Measurements from ENCODE around the gene SEC22C.

The SEC22C gene

GRCh38 chr3:42533161-42533897 lies 48.4 kb downstream of the SEC22C start:
- DNase-seq: no peak

GRCh38 chr3:42532229-42532628 lies 49.5 kb downstream of the SEC22C start:
- no peak for DNase-seq

- DNase-seq: no peak
These were observed 50.3 kb downstream of the SEC22C start for GRCh38 chr3:42531470-42531869.

- no peak for DNase-seq
These were observed 51.7 kb downstream of the SEC22C start for GRCh38 chr3:42530073-42530472.

- no peak for DNase-seq
These were observed 52.3 kb downstream of the SEC22C start for GRCh38 chr3:42529468-42529867.

- no peak for DNase-seq
These were observed 54.3 kb downstream of the SEC22C start for GRCh38 chr3:42527368-42527917.

DNA sequence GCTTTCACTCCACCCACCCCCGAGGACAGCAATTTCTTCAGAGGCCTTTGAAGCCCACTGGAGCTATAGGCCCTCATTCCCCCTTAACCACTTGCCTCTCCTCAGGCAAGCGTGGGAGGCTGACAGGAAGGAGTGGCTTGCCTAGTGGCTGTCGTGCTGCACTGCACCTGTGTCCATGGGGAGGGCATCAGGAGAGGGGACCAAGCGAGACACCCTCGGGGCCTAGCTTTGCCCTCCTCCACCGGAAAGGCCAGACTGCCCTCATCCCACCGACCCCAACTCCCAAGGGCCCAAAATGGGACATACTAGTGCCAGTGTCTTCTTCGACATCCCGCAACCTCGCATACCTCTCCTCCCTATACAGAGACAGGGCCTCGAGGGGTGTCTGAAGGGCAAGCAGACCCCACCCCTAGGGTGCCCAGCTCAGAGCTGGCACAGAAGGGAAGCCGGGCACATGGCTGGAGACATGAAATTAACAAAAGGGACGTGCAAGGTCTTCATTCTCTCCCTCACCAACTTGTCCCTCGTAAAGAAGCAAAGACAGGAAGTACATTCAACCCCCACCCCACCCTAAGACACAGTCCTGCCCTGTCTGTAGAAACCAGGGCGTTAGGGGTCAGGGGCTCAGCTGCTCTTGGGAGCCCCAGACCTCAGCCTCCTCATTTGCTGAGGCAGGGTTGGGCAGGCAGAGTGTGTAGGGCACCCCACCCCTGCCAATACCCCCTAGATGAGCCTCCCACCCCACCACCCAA lies 55.0 kb downstream of the SEC22C start:
- DNase-seq: no peak

DNA sequence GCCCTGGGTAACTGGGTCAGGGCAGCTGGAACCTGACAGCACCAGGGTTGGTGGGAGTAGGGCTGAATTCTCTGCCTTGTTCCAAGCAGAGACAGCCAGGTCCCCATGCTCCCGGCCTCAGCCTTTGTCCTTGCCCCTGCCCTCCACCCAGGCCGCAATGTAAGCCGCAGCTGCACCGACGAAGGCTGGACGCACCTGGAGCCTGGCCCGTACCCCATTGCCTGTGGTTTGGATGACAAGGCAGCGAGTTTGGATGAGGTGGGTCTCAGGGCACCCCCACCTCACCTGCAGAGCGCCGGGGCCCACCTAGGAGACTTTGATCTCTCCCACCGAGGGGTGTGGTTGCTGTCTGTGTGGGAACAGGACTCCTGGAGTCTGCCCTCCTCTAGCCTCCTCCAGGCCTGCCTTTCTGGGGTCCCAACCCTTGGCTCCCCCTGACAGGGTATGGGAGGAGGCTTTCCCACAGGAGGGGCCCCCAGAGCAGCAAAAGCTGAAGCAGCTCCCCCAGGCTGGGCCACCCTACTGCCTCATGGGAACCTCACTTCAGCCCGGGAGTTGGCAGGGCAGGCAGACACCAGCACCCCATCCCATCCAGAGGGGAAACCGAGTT lies 55.9 kb downstream of the SEC22C start:
- DNase-seq: no peak

DNA sequence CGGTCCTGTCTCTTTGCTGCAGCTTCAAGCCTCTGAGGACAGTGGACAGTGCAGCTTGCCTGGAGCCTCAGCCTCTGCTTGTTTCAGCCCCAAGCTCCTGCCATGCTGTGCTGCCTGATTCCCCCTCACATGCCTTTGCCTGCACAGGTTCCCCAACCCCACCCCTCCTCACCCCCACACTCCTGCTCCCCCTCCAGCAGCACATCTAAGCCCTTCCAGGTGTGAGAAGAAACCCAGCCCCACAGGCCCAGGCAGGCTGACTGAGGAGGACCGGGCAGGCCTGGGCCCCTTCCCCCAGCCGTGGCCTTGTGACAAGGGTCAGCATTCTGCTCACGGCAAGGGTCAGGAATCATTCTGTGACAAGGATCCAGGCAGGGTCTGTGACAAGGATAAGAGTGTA lies 56.6 kb downstream of the SEC22C start:
- no peak for DNase-seq

- no peak for DNase-seq
These were observed 57.0 kb downstream of the SEC22C start for GRCh38 chr3:42524751-42525150.

- DNase-seq: no peak
These were observed 60.9 kb downstream of the SEC22C start for GRCh38 chr3:42520906-42521305.

DNA sequence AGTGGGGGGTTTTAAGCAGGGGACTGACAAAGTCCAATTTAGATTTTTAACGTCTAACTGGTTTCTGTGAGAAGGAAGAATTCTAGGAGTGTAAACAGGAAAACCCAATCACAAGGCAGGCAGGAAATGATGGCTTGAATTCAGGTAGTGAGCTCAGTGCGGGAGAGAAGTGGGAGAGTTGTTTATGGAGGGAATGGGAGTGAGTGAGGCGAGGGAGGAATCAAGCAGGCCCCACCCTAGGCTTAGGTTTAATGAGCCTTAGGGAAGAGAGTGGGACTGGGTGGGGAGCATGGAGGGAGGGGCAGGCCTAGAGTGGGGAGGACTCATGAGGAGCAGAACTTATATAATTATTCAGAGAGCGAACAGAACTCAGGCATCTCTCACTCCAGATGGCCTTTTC lies 61.4 kb downstream of the SEC22C start:
- no peak for DNase-seq

DNA sequence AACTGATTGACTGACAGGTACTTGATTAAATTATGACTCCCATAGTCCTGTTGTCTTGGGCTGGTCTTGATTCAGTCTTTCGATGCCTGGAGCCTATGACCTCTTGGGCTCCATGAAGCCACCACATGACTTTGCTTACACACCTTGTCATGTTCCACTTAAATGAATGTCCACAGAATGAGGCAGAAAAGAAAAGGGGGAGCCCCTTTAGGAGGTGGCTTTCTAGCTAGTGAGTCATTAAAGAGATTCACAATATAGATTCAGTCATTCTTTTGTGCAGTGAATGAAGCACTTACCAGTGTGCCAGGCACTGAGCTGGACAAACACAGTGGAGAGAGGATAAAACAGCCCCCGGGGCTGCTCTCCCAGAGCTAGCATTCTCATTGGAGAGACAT lies 62.2 kb downstream of the SEC22C start:
- DNase-seq: no peak

GRCh38 chr3:42518800-42519567 lies 62.8 kb downstream of the SEC22C start:
- no peak for DNase-seq

DNA sequence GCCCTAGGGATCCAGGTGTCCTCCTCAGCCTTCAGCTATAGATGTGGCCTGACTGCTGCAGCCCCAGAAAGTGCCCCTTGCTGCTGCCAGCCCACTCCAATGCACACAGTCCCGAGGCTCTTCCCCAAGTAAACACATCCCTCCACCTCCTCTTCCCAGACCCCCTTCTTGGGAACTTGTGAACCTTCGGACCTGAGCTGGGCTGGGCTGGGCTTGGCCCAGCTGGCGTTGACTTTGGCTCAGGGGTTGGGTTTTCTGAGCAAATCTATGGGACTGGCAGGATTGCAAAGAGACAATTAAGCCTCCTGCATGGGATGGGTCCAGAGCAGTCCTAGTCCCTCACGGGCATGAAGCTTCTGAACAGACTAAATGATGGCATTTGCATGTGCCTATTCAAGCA lies 64.7 kb downstream of the SEC22C start:
- DNase-seq: no peak

DNA sequence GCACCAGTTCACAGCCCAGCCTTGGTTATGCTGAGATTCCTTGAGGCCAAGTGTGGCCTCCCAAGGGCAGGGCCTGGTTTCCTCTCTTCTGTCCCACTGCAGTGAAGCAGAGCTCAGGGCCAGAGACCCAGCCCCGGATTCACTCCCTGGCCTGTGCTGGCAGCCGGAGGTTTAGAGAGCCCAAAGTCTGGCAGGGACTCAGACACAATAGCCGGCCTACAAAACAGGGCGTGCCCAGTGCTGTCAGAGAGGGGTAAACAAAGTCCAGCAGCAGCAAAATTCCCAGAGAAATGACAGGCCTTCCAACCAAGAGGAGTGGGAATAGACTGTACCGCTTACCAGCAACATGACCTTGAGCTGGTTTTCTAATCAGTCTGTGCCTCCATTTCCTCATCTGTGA lies 65.3 kb downstream of the SEC22C start:
- no peak for DNase-seq

DNA sequence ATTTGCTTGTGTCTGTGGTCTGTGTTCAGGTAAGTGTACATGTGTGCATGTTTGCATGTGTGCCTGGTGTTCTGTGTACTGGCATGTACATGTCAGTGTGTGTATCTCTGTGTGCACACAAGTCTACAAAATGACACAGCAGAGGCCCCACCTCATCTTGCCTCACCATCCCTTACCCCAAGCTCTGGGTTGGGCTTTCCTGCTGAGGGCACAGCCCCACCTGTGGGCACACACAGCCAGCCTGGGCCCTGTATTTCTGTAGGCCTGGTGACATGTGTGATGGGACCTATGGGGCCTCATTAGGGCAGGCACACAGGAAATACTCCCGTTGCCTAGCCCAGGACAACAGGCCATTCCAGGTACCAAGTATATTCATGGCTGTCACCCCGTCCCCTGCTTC lies 65.8 kb downstream of the SEC22C start:
- no peak for DNase-seq

DNA sequence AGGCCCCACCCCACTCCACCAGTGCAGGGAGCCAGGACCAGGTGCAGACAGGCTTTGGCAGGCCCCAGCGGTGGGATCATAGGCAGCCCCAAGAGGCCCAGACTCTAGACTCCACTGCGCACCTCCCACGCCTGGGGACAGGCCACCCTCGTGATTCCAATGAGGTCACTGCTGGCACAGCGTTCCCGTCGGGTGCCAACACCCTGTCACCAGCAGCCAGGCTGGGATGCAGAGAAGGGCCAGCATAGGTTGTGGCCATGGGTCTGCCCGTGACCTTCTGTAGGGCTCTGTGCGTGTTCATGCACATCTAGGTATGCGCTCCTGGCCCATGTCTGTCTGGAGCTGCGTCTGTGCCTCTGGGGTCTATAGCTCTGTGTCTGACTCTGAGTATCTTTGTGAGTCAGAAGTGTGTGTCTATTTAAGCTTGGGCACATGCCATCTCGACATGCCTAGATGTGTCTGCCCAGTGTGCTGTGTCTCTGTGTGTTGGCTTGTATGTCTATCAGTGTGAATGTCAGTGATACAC lies 66.3 kb downstream of the SEC22C start:
- DNase-seq: no peak

- no peak for DNase-seq
These were observed 66.9 kb downstream of the SEC22C start for GRCh38 chr3:42514876-42515275.

DNA sequence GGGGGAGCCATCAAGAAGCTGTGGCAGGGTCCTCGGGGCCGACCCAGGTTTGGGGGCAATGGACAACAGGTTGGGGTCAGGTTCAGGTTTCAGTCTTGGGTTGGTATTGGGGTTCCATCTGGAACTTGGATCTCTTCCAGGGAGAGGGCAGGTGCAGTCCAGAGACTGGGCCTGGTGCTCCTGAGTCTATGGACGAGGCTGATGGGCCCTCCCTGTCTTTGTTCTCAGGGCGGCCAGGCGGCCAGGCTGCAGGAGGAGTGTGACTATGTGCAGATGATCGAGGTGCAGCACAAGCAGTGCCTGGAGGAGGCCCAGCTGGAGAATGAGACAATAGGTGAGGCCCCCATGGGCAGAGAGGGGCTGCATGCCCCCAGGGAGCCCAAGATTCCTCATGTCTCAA lies 68.2 kb downstream of the SEC22C start:
- DNase-seq: no peak

GRCh38 chr3:42513121-42513520 lies 68.6 kb downstream of the SEC22C start:
- no peak for DNase-seq

DNA sequence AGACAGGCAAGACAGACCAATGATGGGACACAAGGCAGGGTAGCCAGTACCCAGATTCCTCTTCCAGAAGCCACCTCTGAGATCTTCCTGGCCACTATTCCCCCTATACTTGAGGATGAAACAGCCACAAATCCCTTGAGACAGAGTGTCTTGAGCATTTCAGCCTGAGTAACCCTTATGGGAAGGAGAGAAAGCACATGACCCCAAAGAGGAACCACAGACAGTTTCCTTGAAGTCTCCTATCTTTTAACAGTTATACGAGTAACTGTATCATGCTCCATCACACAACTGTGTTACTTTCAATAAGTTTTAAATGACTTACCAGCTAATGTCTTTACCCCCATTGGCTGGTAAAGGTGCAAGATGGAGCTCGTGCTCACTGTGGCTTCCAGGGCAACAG lies 70.0 kb downstream of the SEC22C start:
- no peak for DNase-seq

GRCh38 chr3:42511201-42511600 lies 70.6 kb downstream of the SEC22C start:
- DNase-seq: no peak
